Kidney glomerular epithelial cell (primary cell): ENCODE measurements around the gene NCCRP1.

Source experiments
- DNase-seq: peaks from one replicate; lab custom pipeline; 2025; lab: John Stamatoyannopoulos, UW

NCCRP1 gene

DNA sequence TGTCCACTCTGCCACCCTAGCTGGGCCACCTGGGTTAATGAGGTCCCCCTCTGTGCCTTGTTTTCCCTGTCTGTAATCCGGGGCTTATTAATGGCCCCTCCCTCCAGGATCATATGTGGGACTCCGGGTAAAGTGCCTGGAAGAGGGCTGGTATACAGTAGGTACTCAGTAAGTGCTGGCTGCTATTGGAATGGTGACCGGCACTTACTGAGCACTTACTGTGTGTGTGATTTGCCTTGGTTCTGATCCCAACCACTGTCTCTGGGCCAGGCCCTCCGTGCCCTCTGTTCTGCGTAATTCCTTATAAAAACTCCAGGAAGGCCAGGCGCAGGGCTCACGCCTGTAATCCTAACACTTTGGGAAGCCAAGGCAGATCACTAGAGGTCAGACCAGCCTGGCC lies 30.9 kb upstream of the NCCRP1 start:
- DNase-seq, result no peak

DNA sequence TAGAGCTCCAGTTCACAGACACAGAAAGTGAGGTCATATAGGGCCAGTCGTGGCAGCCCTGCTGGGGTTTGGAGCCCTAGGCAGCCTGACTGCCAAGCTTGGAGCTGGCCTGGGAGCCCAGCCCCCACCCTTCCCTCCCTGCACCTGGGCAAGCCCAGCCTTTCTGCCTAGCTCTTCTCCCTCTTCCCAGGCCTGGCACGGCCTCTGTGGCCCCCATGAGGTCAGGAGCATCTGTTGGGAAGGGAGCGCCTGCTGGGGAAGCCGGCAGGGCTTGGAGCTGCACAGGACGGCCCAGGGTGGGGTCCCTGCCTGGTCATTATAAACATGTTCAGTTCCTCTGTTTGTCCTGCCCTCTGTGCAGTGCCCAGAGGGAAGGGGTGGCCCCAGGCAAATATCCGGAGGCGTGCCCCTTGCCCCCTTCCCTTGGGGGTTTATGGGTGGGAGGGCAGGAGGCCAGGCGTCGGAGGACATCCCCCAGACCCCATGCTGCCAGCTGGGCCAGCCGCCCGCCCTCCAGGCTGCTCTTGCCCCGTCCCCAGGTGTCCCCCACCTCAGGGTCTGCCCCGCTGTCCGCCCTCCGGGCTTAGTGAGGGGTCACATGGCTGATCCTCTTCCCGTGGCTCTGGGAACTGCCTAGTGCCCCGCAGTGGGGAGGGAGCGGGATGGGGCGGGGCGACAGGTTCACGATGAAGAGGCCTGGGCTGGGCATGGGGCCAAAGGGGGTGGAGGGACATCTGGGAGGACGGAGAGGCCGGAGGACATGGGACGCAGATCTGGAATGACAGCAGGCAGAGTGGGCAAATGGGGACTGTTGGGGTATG lies 30.0 kb upstream of the NCCRP1 start:
- DNase-seq, result no peak

DNA sequence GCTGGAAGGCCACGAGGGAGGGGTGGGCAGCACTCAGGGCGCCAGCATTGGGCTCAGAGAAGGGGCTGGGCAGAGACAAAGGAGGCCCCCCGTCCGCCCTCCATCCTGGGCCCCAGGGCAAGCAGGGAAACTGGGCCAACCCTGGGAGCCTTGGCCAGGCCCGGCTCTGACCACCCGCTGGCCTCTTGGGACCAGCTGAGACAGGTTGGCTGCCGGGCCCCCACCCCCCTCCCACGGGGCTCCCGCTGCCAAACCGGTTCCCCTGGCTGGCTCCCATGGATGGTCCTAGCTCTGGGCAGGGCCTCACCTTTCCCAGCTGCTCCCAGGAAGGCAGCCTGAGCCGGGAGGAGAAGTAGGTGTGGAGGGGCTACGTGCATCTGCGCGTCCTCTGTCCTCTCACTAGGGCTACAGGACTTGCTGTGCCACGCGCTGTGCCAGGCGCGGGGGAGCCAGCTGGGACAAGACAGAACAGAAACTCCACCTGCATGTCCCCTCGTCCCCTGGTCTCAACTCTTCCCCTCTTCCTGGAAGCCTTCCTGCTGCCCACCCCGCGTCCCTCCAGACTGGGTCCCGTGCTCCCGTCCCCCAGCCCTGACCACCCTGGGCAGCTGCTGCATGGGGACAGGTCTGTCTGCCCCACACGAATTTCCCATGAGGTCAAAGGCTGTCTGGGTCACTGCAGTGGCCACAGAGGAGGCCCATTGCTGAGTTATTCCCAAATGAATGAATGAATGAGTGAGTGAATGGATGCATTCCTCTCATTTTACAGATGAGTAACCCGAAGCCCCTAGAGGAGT lies 29.1 kb upstream of the NCCRP1 start:
- DNase-seq, result no peak

DNA sequence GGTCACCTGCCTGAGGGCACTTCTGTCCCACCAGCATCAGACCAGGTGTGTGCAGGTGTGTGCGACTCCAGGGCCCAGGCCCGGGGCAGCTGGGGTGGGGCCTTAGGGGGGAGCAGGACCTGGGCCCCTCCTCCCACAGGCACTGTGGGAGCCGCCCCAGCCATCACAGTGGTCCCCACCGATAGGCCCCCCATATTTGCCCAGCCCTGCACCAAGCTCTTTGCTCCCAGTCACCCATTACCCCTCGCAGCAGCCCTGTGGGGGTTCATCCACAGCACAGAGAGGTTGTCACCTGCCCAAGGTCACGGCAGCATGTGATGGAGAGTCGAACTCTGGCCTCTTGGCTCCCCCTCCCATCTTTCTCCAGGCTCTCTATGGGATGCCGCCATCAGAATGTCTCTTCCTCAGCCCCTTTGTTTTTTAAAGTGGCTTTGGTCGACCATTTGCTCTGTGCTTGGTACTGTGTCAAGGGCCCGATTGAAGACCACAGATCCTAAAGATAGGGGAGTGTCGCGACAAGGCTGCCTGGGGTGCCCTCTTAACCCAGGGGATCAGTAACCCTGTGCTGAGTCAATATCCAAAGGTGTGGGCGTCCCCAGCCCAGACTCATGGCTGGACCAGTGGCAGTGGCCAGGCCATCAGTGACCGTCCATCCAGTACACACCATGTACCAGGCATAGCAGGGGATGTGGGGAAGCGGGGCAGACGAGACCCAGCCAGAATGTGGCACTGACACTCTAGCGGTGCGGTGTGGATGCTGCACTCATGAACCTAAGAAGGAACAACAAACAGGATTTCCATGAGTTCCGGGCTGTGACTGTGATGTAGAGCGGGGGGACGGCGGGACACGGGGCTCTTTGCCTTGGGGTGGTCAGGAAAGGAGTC lies 28.3 kb upstream of the NCCRP1 start:
- DNase-seq, result no peak

DNA sequence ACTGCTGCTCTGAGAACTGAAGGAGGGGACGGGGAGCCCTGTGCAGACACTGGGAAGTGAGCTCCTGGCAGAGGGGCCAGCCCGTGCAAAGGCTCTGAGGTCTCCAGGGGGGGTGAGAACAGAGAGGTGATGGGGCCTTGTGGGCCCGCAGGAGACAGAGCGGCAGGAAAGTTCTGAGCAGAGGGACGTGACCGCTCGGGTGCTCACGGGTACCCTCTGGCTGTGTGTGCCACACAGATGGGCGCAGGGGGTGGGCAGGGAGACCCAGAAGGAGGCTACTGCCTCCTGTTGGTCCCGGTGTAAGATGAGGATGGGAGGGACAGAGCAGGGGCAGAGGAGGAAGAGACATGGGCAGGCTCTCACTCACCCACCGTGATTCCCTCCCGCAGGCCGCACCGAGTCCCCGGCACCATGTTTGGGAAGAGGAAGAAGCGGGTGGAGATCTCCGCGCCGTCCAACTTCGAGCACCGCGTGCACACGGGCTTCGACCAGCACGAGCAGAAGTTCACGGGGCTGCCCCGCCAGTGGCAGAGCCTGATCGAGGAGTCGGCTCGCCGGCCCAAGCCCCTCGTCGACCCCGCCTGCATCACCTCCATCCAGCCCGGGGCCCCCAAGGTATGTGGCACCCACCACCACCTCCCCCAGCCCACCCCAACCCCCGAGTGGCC lies 27.5 kb upstream of the NCCRP1 start:
- DNase-seq, result no peak

DNA sequence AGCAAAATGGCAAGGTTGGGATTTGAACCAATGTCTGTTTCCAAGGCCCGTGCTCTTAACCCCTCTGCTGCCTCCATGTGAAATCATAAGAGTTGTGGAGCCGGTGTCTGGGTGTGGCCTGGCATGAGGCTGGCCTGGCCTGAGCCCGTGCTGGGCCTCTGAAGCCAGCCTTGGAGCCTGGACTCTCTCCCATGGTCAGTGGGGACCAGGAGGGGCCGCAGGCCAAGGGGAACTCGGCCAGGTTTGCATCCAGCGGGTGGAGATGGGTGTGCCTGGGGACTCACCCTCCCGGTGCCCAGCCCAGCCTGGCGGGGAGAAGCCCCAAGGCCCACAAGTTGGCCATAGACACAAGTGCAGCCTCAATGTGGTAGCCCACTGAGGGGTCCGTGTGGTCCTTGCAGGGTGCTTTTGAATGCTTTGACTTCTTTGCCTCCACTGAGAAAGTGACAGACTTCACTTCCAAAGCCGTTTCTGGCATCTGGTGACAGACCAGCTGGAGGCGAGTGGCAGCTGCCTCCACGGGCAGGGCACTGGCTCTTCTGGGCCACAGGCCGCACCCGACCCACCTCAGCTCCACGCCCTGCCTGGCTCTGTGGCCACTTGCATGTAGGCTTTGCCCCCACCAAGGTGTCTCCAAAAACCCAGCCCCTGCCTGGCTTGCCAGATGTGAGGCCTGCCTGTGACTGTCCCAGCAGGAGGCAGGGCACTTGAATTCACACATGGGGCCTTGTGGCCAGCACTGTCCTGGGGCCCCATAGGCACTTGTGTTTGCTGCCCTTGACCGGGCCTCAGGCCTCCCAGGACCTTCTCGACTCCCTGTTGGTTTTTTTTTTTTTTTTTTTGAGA lies 26.2 kb upstream of the NCCRP1 start:
- DNase-seq, result no peak

DNA sequence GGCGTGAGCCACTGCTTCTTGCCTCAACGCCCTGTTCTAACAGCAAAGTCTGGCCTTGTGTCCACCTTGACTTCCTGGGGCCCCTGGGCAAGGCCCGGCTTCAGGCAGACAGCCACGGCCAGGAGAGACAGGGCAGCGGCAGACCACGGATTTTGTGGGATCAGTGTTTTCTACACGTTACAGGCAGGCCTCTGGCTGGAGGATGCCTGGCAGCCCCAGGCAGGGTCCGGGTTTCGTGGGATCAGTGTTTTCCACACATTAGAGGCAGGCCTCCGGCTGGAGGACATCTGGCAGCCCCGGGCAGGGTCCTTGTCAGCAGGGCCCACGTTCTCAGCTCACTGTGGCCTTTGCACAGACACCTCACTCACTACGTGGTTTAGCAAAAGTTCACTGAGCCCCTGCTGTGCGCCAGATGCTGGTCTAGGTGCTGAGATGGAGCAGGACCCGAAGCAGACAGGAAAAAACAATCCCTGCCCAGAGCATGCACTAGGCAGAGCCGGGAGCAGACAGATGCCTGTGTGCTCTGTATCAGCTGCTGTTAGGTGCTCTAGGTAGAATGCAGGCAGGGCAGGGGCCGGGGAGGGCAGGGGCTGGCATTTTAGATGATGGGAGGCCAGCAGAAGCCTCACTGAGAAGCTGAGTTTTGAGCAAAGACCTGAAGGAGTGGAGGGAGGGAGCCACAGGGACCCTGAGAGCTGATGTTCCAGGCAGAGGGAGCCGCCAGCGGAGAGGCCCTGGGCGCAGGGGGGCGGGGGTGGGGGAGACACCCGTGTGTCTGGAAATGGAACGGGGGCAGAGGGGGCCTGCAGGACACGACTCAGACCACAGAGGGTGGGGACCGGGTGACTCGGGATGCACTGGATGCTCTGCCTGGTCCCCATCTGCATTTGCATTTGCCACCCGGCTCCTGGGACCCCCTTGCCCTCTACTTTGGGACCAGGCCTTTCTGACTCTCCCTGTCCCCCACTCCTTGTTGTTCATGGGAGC lies 25.0 kb upstream of the NCCRP1 start:
- DNase-seq, result no peak

GRCh38 chr19:39172700-39173501 lies 23.9 kb upstream of the NCCRP1 start:
- no peak for DNase-seq

DNA sequence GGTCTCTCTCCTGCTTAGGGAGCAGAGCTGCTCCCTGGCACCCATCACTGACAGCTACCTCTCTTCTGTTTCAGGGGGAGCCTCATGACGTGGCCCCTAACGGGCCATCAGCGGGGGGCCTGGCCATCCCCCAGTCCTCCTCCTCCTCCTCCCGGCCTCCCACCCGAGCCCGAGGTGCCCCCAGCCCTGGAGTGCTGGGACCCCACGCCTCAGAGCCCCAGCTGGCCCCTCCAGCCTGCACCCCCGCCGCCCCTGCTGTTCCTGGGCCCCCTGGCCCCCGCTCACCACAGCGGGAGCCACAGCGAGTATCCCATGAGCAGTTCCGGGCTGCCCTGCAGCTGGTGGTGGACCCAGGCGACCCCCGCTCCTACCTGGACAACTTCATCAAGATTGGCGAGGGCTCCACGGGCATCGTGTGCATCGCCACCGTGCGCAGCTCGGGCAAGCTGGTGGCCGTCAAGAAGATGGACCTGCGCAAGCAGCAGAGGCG lies 23.2 kb upstream of the NCCRP1 start:
- DNase-seq, result no peak

- no peak for DNase-seq
Measured at GRCh38 chr19:39174142-39174541, 22.6 kb upstream of the NCCRP1 start.

- no peak for DNase-seq
Measured at GRCh38 chr19:39174558-39175544, 21.9 kb upstream of the NCCRP1 start.

DNA sequence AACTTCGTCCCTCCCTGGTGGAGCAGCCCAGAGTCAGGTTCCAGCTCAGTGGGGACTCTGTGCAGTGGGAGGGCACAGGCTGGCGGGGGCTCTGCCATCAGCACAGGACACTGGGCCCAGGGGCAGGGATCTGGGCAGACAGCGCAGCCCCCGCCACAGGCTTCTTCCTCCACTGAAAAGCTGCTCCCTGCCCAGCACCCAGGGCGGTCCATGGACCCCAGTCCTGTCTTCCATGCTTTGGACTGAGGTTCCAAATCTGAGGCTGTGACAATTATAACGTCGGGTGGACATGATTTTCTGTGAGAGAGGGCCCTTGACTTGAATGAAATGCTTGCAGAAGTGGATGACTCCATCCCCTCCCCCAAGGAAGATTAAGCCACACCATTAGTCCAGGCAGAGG lies 21.2 kb upstream of the NCCRP1 start:
- DNase-seq, result no peak

DNA sequence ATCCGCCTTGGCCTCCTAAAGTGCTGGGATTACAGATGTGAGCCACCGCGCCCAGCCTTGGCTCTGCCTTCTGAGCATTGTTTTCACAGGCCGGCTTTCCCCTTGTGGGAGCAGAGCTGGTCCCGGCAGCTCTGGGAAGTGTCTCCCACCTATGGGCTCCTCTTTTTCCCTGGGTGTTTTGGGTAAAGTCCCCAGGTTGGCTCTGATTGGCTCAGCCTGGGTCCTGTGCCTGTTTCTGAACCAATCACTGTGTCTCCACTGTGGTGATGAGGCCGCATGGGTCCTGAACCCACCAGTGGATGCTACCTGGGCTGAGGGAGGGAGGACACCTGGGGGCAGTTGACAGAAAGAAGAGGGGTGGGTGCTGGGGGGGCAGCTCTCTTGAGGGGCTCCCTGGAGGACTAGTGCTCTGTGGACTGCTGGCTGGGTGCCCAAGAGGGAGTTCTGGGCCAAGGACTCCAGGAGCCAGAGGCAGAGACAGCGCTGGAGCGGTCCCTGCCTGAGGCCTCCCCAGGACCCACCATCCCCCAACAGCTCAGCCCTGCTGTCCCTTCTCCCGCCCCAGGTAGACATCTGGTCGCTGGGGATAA lies 19.6 kb upstream of the NCCRP1 start:
- no peak for DNase-seq

- DNase-seq, result no peak
Measured at GRCh38 chr19:39177736-39178135, 19.0 kb upstream of the NCCRP1 start.

DNA sequence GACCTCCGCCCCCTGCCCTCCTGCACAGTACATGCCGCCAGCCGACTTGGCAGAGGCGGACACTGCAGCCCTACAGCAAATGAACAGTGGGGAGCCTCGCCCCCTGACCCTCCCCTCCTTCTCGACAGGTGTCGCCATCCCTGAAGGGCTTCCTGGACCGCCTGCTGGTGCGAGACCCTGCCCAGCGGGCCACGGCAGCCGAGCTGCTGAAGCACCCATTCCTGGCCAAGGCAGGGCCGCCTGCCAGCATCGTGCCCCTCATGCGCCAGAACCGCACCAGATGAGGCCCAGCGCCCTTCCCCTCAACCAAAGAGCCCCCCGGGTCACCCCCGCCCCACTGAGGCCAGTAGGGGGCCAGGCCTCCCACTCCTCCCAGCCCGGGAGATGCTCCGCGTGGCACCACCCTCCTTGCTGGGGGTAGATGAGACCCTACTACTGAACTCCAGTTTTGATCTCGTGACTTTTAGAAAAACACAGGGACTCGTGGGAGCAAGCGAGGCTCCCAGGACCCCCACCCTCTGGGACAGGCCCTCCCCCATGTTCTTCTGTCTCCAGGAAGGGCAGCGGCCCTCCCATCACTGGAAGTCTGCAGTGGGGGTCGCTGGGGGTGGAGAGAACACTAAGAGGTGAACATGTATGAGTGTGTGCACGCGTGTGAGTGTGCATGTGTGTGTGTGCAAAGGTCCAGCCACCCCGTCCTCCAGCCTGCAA lies 18.3 kb upstream of the NCCRP1 start:
- DNase-seq, result no peak

GRCh38 chr19:39179754-39180153 lies 17.0 kb upstream of the NCCRP1 start:
- DNase-seq, result no peak
